Loucy (cell line): ENCODE measurements around the gene BTRC.
A peak's percentile ranks its signal among the peaks of the same experiment; 100 is the strongest.

Experiments used
- H2AFZ ChIP-seq: fragments of 200-600 bp; sonication (generic); 2 replicates; pipeline ENCODE4 v1.6.0; 2016; ENCODE audit warnings: antibody characterized with exemption, mild to moderate bottlenecking, low read length, moderate library complexity
- H3F3A ChIP-seq: fragments of 200-600 bp; 2 replicates; pipeline ENCODE4 v1.6.0; 2016; ENCODE audit warnings: antibody characterized with exemption, low read depth, mild to moderate bottlenecking
- H3K27me3 ChIP-seq: fragments of 200-600 bp; sonication (generic); 2 replicates; pipeline ENCODE4 v1.6.1; 2014; ENCODE audit warnings: low read length, mild to moderate bottlenecking; ENCODE audit not compliant: insufficient read depth, poor library complexity, severe bottlenecking
- H3K36me3 ChIP-seq: fragments of 200-600 bp; sonication (generic); 2 replicates; pipeline ENCODE4 v1.6.1; 2016; ENCODE audit warnings: low read length; ENCODE audit not compliant: insufficient read depth
- H3K4me1 ChIP-seq: fragments of 200-600 bp; sonication (generic); 2 replicates; pipeline ENCODE4 v1.5.1; 2014; ENCODE audit warnings: low read length, mild to moderate bottlenecking; ENCODE audit not compliant: insufficient read depth, poor library complexity, severe bottlenecking
- H3K4me2 ChIP-seq: fragments of 200-600 bp; sonication (generic); 2 replicates; pipeline ENCODE4 v1.6.0; 2014; ENCODE audit warnings: antibody characterized with exemption, low read length, low read depth, mild to moderate bottlenecking; ENCODE audit not compliant: poor library complexity, severe bottlenecking
- H3K4me3 ChIP-seq: fragments of 200-600 bp; sonication (generic); 2 replicates; pipeline ENCODE4 v1.5.1; 2014; ENCODE audit warnings: low read length, mild to moderate bottlenecking, mixed read lengths; ENCODE audit not compliant: poor library complexity, severe bottlenecking
- H3K79me2 ChIP-seq: fragments of 200-600 bp; sonication (generic); 2 replicates; pipeline ENCODE4 v1.6.1; 2014; ENCODE audit warnings: low read length; ENCODE audit not compliant: insufficient read depth
- H3K9ac ChIP-seq: fragments of 200-600 bp; sonication (generic); 2 replicates; pipeline ENCODE4 v1.6.0; 2014; ENCODE audit warnings: mild to moderate bottlenecking, low read depth, low read length, moderate library complexity; ENCODE audit not compliant: poor library complexity, severe bottlenecking
- H3K9me2 ChIP-seq: fragments of 200-600 bp; sonication (generic); replicated peaks from 2 replicates; pipeline ENCODE4 v1.6.1; 2016; ENCODE audit warnings: low read depth, low read length, mixed read lengths
- H3K9me3 ChIP-seq: fragments of 200-600 bp; sonication (generic); 2 replicates; pipeline ENCODE4 v1.6.1; 2014; ENCODE audit warnings: mild to moderate bottlenecking, antibody characterized with exemption, low read length, low read depth; ENCODE audit not compliant: insufficient read depth
- H4K20me1 ChIP-seq: fragments of 200-600 bp; sonication (generic); 2 replicates; pipeline ENCODE4 v1.6.0; 2014; ENCODE audit warnings: antibody characterized with exemption, low read length, mild to moderate bottlenecking; ENCODE audit not compliant: insufficient read depth, poor library complexity, severe bottlenecking
- EZH2phosphoT487 ChIP-seq: fragments of 200-600 bp; IDR thresholded peaks from 2 replicates; pipeline ENCODE4 v1.6.1; 2018; ENCODE audit warnings: antibody characterized with exemption, mild to moderate bottlenecking, moderate library complexity, borderline replicate concordance
- TF ChIP-seq, protein P1 (sequence below): fragments of 200-600 bp; sonication (generic); conservative IDR thresholded peaks from 2 replicates; pipeline ENCODE4 v1.5.1; 2014; ENCODE audit warnings: mild to moderate bottlenecking, antibody characterized with exemption, low read length

The BTRC gene

DNA sequence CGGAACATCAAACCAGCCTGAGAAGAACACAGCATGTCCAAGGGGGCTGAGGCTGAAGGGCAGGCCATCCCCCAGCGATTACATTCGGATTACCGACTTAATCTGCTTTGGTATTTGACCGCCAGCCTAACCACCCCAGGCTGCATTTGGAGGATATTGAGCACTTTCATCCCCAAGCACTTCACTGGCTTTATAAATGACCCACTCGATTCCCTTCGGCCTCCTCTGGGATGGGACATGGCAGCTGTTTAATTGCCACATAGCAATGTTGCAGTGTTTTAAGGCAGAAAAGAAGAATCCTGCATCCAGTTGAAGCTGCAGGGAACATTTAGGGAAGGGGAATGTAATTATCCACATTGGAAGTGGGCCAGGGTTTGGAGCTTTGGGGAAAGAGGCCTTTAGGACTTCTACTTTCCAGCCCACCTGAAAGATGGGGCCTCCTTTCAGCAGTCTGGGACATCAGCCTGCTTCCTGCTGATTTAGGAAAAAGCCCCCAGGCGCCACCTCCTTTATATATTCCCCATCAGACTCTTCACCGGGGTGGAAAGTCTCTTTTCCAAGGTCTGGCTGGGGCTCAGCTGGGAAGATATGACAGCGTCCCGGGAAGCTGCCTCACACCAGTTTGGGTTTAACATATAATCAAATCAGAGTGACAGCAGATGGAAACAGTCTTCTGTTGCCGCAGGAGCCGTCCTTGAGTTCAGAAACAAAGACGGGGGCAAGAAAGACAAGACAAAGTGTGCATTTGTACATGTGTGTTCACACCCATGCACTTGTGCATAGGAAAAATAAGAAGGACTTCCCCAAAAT lies 243.3 kb downstream of the BTRC start:
- H3K79me2 ChIP-seq: no peaks in the 10 kb centered on the region
- no peak overlapping the region for H2AFZ ChIP-seq
- H3K4me3 ChIP-seq: no peak overlapping the region
- H3K36me3 ChIP-seq: no peaks in the 10 kb centered on the region
- no peaks in the 10 kb centered on the region for H3F3A ChIP-seq
- no peaks in the 10 kb centered on the region for H3K4me1 ChIP-seq
- TF ChIP-seq, protein P1, sequence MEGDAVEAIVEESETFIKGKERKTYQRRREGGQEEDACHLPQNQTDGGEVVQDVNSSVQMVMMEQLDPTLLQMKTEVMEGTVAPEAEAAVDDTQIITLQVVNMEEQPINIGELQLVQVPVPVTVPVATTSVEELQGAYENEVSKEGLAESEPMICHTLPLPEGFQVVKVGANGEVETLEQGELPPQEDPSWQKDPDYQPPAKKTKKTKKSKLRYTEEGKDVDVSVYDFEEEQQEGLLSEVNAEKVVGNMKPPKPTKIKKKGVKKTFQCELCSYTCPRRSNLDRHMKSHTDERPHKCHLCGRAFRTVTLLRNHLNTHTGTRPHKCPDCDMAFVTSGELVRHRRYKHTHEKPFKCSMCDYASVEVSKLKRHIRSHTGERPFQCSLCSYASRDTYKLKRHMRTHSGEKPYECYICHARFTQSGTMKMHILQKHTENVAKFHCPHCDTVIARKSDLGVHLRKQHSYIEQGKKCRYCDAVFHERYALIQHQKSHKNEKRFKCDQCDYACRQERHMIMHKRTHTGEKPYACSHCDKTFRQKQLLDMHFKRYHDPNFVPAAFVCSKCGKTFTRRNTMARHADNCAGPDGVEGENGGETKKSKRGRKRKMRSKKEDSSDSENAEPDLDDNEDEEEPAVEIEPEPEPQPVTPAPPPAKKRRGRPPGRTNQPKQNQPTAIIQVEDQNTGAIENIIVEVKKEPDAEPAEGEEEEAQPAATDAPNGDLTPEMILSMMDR: no peak
- no peak for TF ChIP-seq EZH2phosphoT487
- H3K9me2 ChIP-seq: no peaks in the 10 kb centered on the region
- H3K27me3 ChIP-seq: no peaks in the 10 kb centered on the region
- H3K9ac ChIP-seq: no peak overlapping the region
- H3K4me2 ChIP-seq: no peak overlapping the region
- no peaks in the 10 kb centered on the region for H3K9me3 ChIP-seq
- H4K20me1 ChIP-seq: no peaks in the 10 kb centered on the region

DNA sequence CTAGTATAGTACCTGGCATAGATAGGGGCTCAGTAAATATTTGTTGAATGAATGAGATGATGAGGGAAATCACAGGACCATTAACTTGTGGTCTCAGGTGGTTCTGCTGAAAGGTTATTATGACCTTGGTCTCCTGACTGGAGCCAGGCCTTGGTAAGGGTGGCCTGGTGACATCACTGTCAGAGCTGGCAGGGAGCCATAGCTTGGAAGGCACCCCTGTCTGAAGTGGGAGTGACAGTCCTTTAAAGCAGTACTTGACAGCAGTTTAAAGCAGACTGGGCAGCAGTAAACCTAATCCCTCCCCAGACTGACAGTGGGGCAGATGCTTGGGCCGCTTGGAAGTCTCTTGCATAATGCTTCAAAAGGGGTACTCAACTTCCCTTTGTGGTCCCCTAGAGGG lies 247.6 kb downstream of the BTRC start:
- Histone ChIP-seq H3K36me3 (no peaks in the 10 kb centered on the region; the same call in 1 of the 2 replicates), H4K20me1 (no peaks in the 10 kb centered on the region), H3K9me3 (no peaks in the 10 kb centered on the region), H3K79me2 (no peaks in the 10 kb centered on the region), H3K9ac (no peak overlapping the region), H3K4me3 (no peak overlapping the region), H3K27me3 (no peaks in the 10 kb centered on the region), H3K4me1 (no peaks in the 10 kb centered on the region), H3K4me2 (no peak overlapping the region), H2AFZ (no peak overlapping the region), H3K9me2 (no peaks in the 10 kb centered on the region), H3F3A (no peaks in the 10 kb centered on the region)
- no peak for TF ChIP-seq EZH2phosphoT487
- TF ChIP-seq, protein P1: no peak

DNA sequence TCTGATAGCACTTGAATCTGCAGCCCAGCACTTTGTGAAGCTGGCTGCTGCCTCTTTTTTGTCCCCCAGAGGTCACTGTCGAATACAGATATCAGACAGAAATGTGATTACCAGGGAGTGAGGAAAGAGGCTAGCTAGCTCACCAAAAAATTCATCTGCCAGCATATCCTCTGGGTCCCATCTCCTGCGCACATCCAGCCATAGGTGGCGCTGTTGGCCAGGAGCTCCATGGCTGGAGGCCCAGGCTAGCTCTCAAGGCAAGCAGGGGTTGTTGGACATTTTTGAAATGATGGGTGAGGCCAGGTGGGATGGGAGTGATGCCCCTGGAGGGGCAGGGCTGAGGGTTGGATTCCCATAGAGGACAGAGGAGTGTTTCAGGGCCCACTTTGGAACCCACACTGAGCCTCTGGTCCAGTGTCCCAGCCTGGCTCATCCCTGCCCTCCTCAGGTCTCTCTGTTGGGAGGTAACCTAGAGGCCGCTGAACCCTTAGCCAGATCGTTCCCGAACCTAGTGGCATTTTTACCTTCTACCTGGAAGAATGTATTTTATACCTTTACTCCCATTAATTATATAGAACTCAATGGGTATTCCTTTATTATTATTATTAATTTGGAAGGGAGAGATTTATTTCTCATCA lies 248.9 kb downstream of the BTRC start:
- no peak overlapping the region for H3K9ac ChIP-seq
- no peaks in the 10 kb centered on the region for H3F3A ChIP-seq
- H3K4me3 ChIP-seq: no peak overlapping the region
- H3K9me3 ChIP-seq: no peaks in the 10 kb centered on the region
- H2AFZ ChIP-seq: no peak overlapping the region
- no peaks in the 10 kb centered on the region for H3K79me2 ChIP-seq
- no peaks in the 10 kb centered on the region for H3K27me3 ChIP-seq
- H4K20me1 ChIP-seq: no peaks in the 10 kb centered on the region
- no peaks in the 10 kb centered on the region for H3K9me2 ChIP-seq
- H3K4me1 ChIP-seq: no peaks in the 10 kb centered on the region
- peaks cover 5% of the 10 kb centered on the region; the same call in 1 of the 2 replicates for H3K36me3 ChIP-seq
- TF ChIP-seq, protein P1: peak; percentile 99
- no peak for TF ChIP-seq EZH2phosphoT487
- no peak overlapping the region for H3K4me2 ChIP-seq
